Suppressor macrophage treated with lipopolysaccharide for 4 hours (primary cell): ENCODE results near the gene GULP1.
"Not testable (repeated sequence)": the region's sequence is repeated elsewhere in the genome, so short reads cannot be mapped to it uniquely, and the experiment has no call there.

Experiments used
- DNase-seq: peaks from one replicate; pipeline ENCODE4 v3.0.0-alpha.2; 2020

The GULP1 gene

DNA sequence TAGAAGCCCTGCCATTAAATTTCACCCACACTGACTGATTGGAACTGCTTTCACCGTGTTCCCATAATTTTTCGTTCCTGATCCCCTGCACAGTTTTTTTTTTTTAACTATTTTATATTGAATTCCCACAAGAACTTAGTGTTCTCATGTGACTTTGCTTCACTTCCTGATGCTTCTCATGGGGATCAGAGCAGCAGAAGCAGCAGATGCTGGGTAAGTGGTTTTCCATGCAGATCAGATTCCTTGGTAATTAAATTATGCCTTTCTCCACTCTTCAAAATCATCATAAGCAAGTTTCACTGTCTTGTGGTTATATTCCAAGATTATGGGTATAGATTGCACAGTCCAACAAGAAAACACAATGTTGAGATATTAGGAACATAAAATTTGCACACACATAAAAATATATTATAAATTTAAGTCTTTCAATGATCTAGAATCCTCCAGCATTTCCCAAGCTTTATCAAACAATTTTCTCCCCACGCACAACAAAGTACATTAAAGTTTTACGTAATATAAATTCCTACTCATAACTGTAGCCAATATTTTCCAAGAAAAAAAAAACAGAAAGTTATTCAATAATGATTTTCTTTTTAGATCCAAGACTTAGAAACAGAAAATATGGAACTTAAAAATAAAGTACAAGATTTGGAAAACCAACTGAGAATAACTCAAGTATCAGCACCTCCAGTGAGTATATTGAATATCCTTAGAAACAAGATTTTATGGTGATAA is 277.9 kb downstream of the GULP1 start:
- DNase-seq, result no peak

GRCh38 chr2:188570370-188570769 is 278.7 kb downstream of the GULP1 start:
- DNase-seq, result no peak

DNA sequence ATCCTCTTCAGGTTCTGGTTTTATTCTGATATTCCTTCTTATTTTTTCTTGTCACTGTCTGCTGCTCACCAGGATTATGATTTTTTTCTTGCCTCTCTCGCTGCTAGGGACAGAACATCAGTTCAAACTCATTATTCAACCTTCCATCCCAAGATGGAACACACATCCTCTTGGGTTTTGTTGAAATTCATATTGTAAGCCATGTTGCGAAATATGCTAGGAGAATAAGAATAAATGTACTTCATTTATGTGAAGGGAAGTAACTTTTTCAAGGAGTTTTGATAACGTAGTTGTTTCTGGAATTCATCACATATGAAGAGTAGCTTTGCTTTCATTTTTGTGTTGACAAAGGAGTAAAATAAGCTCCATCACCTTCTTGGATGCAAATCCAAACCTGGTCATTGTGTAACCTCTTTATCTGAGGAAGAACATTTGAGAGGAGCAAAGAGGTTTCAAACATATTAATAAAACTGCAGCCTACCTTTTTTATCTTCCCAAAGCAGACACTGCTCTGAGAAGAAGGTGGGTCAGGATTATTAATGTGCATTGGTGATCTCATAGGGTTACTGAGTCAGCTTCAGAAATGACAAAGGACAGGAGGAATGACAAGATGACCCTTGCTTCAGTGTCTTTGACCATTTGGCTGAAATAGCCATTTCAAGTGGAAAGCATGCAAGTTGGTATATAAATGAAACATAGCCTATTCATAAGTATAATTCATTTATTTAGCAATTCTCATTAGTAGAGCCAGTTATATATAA is 280.0 kb downstream of the GULP1 start:
- no peak for DNase-seq

GRCh38 chr2:188572592-188572991 is 280.9 kb downstream of the GULP1 start:
- no peak for DNase-seq

DNA sequence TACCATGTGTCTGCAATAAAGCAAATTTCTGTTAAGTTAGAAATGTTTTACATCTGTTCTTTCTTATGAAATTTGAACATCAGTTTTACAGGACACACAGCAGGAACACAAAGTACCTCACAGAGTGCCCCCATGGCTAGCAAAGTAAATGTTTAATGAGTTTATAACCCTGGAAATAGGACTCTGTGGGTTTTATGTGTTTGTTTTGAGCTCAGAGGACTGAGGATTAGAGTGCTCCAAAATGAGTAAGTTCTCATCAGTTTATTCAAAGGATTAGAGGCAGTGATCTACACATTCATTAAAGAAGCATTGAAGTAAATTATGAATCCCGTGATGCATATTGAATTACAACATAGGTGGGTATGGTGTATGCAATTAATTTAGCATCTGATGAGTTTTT is 281.8 kb downstream of the GULP1 start:
- DNase-seq, result no peak

GRCh38 chr2:188576006-188576405 is 284.3 kb downstream of the GULP1 start:
- DNase-seq, result no peak

- DNase-seq, result no peak
Measured at GRCh38 chr2:188576651-188577050, 285.0 kb downstream of the GULP1 start.

DNA sequence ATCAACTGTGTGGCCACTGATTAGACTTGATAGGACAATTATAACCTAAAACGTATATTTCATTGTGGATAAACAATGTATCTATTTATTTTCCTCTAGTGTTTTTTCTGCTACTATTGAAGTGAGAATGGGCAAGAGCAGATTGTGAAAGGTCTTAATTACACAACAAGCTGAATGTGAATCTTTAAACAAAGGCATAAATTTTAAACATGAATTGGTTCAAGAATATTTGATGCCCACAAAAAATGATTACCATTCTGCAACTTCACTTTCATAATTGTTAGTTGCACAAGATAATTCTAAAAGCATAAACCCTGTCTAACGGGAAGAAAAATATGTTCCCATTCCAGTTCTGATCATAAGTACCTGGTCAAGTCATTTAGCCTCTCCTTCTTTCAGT is 285.6 kb downstream of the GULP1 start:
- DNase-seq, result no peak

- no peak for DNase-seq
Measured at GRCh38 chr2:188580738-188581137, 289.1 kb downstream of the GULP1 start.

DNA sequence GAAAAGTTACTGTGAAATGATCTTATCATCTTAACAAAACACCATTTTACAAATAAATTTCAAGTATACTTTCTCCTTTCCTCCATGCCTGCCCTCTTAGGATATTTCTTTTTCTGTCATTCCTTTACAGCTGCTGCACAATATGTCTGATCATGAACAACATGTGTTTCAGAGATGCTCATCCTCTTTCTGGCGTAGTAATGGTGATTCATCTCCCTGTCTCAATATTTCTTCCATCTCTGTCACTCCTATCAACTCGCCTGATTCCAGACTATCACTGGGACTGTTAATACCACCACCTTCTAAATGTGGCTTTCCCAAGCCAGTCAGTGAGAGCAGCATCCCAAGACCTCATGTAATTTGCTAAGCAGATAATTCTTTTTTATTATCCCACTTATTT is 290.5 kb downstream of the GULP1 start:
- no peak for DNase-seq

DNA sequence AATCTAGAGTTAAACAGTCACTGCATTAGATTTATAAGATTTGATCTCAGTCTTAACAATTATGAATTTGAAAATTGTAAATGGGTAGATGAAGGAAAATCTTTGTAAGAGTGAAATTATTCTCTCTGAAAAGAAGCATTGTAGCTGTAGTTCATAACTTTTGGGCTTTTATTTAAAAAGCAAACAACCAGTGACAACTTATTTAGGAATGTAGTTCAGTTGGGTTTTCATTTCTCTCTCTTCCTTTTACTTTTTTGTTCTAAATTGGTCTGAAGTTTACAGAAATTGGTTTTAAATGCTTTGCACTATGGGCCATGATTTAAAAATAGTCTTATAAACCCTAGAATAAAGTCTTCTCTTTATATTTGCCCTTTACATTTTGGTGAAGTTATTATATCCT is 296.6 kb downstream of the GULP1 start:
- DNase-seq, result no peak

DNA sequence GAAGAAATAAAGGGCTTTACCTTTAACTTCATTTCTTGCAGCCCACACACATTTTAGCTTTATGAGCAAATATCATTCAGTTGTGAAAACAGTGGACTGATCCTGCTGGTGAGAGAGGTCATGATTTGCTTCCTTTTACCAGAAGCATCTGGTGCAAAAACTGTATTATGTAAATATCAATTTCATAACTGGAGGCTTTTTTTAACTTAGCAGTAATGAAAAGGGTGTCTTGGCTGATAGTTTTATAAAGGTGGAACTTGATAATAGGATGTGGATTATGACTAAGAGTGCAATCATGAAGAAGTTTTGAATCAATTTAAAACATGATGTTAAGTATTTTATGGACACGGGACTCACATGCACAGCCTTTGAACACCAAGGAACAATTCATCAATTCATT is 304.4 kb downstream of the GULP1 start:
- peak; percentile 3 for DNase-seq

GRCh38 chr2:188598551-188598950 is 306.9 kb downstream of the GULP1 start:
- DNase-seq, result no peak

DNA sequence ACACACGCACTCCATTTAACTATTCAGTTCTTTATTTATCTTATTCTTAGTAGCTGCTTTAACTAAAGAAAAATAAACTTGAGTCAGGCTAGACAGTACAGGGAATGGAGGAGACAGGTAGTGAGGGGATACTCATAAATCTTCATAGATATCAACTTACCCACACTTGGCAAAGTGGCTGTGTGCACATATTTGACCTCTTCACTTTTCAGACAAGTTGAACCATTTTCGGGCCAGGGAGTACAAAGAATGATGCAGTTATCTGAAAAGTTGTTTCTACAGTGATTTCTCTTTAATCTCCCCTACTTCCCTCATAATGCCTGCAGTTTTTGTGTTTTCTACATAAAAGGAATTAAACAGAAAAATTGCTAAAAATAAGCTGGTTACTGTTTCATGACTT is 307.5 kb downstream of the GULP1 start:
- no peak for DNase-seq

DNA sequence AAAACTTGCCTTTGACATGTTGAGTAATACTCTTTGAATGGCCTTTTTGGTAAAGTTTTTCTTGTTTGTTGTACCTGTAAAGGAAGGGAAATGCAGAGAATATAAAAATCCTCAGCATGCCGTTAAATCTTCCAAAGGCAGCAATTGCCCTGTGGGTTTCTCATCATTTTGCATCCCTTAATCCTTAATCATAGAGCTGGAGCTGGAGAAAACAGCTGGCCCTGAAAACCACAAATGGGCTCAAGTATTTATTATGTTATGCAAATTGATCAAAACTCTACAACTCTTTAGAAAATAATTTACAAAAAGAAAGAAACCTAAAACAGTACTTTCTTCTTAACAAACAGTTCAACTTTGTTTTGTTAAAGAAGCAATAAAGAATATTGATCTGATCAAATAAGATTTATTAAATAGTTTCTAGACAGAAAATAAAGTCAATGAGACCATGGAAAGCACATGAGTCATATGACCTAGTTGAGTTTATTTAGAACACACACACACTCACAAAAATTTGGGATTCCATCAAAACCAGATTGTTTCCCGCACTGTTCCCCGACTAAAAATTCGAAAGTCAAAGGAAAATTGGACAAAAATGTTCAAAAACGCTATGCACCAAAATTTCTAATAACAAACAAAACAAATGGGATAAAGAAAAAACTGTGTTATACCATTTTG is 309.0 kb downstream of the GULP1 start:
- DNase-seq, result no peak

- DNase-seq, result no peak
Measured at GRCh38 chr2:188601391-188601790, 309.7 kb downstream of the GULP1 start.

- DNase-seq, result no peak
Measured at GRCh38 chr2:188601927-188602326, 310.3 kb downstream of the GULP1 start.

DNA sequence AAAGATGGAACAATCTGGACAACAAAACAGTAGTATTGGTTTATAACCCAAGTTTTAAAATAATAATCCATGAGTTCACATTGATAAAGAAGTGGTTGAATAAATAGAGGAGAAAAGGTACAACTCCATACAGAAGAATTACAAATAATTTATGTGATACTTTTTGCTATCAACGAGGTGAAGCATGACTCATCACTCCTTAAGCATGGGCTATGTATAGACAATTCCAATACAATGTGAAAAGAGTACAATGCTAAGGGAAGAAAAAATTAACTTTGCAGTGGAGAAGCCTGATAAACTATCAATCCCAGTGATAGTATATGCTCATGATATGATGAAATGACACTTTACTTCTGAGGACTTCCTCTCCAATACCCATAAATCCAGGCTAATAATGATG is 312.9 kb downstream of the GULP1 start:
- DNase-seq, result no peak

- DNase-seq, result not testable (repeated sequence)
Measured at GRCh38 chr2:188605609-188606584, 314.2 kb downstream of the GULP1 start.

DNA sequence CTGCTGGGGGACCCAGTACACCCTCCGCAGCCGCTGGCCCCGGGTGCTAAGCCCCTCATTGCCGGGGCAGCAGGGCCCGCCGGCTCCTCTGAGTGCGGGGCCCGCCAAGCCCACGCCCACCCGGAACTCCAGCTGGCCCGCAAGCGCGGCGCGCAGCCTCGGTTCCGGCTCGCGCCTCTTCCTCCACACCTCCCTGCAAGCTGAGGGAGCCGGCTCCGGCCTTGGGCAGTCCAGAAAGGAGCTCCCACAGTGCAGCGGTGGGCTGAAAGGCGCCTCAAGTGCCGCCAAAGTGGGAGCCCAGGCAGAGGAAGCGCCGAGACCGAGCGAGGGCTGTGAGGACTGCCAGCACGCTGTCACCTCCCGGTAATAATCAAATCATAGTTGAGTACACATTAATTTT is 314.9 kb downstream of the GULP1 start:
- DNase-seq, result not testable (repeated sequence)

GRCh38 chr2:188607501-188607900 is 315.8 kb downstream of the GULP1 start:
- no peak for DNase-seq

DNA sequence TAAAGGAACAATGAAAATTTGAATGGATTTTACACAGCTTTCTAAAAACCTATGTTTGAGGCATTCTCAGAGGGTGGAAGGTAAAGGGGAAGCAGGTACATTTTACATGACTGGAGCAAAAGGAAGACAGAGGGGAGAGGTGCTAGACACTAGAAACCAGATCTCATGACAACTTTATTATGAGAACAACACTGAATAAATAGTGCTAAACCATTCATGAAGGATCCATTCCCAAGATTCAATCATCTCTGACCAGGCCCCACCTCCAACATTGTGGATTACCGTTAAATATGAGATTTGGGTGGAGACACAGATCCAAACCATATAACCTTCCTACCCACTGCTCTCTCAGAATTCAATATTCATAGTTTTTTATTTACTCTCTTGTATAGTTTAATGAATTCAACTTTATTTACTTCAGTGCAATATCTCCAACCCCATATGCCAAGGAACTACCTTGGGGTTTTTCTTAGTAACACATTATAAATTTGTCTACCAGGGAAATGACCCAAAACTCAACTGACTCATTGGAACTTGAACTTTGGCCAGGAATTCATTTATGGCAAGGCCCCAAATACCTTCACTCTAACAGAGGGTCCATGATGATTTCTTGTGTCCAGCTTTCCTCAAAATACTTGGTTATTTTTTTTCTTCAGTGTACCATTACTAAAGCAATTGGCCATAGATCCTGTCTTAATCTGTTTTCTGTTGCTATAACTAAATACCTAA is 317.8 kb downstream of the GULP1 start:
- no peak for DNase-seq
